Measurements from ENCODE around the gene EGFR.

GRCh38 chr7:55132550-55132889 is 113.7 kb downstream of the EGFR start:
- TF ChIP-seq RAD21 (conservative IDR thresholded peaks at IDR 0.05) = no peak
- TF ChIP-seq POLR2AphosphoS5 (IDR thresholded peaks at IDR 0.05) = no peak
- no peak for TF ChIP-seq CTCF (IDR thresholded peaks at IDR 0.05; ENCODE audit: poor library complexity, severe bottlenecking)
- no peak for TF ChIP-seq EZH2 (IDR thresholded peaks at IDR 0.05; ENCODE audit: borderline replicate concordance, insufficient read depth, low read length, poor library complexity, severe bottlenecking)
- no peak for TF ChIP-seq EP300 (conservative IDR thresholded peaks at IDR 0.05; ENCODE audit: poor library complexity, severe bottlenecking)
- no peak for TF ChIP-seq REST (IDR thresholded peaks at IDR 0.05; ENCODE audit: borderline replicate concordance)

All from neural cell (in vitro differentiated cells).